Fibroblast of mammary gland (primary cell): ENCODE data around the gene ATP6V1E1.

Experiments used
- DNase-seq: peaks from one replicate; pipeline ENCODE4 v3.0.0-alpha.2; 2010; ENCODE audit warnings: low read depth
- H3K4me3 ChIP-seq: 2 replicates; pipeline ENCODE4 v1.5.1; 2011; ENCODE audit warnings: low read depth, mild to moderate bottlenecking, low read length, moderate library complexity; ENCODE audit not compliant: control insufficient read depth
- TF ChIP-seq, protein P1 (sequence below): conservative IDR thresholded peaks from 2 replicates; pipeline ENCODE4 v1.5.1; 2011; ENCODE audit warnings: low read depth, low read length, inconsistent platforms; ENCODE audit not compliant: control insufficient read depth, insufficient read depth

The ATP6V1E1 gene

DNA sequence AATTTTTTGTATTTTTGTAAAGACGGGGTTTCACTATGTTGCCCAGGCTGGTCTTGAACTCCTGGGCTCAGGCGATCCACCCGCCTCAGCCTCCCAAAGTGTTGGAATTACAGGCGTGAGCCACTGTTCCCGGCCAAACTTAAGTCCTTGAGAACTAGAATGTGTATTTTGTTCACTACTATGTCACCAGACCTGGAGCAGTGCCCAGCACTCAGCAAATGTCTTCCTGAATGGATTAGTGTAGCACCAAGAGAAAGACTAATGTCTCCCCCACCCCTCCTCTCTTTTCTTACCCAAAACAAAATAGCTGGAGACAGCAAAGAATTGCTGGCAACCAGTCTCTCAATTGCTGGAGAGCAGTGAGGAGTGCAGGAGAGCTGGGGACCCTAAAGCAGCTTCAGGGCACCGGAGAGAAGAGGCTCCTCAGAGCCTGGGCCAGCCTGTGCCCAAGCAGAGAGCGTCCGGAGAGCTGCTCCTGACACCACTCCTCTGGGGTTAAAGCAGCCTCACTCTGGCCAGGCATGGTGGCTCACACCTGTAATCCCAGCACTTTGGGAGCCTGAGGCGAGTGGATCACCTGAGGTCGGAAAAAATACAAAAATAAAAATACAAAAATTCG lies 50.3 kb downstream of the ATP6V1E1 start:
- TF ChIP-seq, protein P1, sequence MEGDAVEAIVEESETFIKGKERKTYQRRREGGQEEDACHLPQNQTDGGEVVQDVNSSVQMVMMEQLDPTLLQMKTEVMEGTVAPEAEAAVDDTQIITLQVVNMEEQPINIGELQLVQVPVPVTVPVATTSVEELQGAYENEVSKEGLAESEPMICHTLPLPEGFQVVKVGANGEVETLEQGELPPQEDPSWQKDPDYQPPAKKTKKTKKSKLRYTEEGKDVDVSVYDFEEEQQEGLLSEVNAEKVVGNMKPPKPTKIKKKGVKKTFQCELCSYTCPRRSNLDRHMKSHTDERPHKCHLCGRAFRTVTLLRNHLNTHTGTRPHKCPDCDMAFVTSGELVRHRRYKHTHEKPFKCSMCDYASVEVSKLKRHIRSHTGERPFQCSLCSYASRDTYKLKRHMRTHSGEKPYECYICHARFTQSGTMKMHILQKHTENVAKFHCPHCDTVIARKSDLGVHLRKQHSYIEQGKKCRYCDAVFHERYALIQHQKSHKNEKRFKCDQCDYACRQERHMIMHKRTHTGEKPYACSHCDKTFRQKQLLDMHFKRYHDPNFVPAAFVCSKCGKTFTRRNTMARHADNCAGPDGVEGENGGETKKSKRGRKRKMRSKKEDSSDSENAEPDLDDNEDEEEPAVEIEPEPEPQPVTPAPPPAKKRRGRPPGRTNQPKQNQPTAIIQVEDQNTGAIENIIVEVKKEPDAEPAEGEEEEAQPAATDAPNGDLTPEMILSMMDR: no peak
- peak; percentile 34 for DNase-seq
- H3K4me3 ChIP-seq: no peak overlapping the region

DNA sequence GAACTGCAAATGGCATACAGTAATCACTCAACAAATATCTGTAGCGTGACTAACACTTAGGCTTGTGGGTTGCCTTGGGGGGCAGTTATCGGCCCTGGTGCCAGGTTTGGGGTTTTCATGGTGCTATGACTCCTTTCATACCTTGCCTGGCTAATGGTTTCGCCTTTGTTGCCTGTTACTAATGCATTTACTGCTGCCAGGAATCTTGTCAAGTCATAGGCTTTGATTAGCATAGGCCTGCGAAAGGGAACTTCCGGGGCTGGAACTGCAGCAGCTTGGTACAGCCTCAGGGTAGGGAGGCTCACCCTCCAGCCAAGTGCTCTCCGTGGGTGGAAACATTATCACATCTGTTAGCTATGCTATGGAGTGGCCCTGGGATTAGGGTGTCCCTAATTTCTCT lies 52.1 kb downstream of the ATP6V1E1 start:
- TF ChIP-seq, protein P1: no peak
- DNase-seq: peak; percentile 85
- H3K4me3 ChIP-seq: no peak overlapping the region

DNA sequence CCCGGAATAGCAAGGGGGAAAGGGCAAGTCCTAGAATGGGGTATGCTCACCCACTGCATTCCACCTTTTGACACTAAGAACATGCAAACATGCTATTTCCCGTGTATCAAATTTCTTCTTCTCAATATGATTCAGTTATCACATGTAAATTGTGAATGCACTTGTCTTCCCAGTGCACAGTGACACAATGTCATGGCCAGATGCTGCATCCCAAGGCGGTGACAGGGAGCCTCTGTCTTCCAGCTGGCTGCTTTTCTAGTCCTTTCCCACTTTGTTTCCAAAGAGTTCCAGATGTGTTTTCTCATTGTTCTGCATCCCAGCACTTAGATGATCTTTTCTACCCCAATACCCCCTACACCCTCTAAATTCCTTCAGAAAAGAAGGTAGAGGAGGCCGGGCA lies 52.9 kb downstream of the ATP6V1E1 start:
- no peak for DNase-seq
- TF ChIP-seq, protein P1: no peak
- no peak overlapping the region for H3K4me3 ChIP-seq

DNA sequence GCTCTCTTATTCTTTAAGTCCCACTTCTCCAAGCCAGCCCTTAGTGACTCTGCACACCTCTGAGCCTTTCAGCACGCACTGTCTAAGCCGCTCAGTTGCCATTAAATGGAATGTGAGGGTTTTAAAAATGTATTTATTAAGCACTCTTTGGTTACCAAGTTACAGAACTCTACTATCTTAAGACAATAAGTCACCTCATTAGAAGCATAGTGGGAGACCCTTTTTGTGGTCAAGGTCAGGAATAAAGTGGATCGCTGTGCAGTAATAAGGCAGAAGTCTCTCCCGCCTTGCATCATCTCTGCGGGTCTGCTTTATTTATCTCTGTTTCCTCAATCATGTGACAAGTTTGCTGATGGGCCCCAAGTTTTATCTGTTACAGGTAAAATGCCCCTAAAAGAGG lies 53.4 kb downstream of the ATP6V1E1 start:
- no peak for DNase-seq
- TF ChIP-seq, protein P1: no peak
- no peak overlapping the region for H3K4me3 ChIP-seq

DNA sequence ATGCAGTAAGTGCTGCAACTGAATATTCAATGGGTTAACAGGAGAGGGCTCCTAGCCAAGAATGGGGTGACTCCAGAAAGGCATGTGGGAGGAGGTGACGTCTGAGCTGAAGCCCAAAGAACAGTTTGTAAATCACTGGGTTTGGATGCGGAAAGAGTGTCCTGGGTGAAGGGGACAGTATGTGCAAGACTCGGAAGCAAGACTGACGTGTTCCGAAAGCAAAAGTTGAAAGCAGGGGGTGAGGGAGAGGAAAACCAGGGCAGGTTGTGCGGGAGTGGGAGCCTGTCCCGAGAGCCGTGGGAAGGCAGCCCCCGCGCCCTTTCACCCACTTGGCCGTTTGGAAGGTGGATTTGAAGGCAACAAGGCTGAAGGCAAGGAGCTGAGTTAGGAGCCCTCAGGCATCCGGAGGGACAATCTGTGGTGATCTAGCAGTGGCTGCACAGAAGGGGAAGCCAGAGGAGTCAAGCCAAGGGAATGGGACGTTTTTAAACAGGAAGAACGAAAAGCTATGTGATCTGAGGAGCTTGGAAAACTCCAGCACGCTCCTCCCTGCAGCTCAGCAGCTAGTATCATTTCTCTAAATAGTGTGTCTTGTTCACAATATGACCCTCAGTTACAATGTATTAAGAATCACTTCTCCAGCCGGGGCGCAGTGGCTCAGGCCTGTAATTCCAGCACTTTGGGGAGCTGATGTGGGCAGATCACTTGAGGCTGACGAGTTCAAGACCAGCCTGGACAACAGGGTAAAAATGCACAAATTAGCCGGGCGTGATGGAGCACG lies 57.5 kb downstream of the ATP6V1E1 start:
- peak; percentile 98 for DNase-seq
- H3K4me3 ChIP-seq: peak overlapping the region; percentile 36
- TF ChIP-seq, protein P1: no peak

DNA sequence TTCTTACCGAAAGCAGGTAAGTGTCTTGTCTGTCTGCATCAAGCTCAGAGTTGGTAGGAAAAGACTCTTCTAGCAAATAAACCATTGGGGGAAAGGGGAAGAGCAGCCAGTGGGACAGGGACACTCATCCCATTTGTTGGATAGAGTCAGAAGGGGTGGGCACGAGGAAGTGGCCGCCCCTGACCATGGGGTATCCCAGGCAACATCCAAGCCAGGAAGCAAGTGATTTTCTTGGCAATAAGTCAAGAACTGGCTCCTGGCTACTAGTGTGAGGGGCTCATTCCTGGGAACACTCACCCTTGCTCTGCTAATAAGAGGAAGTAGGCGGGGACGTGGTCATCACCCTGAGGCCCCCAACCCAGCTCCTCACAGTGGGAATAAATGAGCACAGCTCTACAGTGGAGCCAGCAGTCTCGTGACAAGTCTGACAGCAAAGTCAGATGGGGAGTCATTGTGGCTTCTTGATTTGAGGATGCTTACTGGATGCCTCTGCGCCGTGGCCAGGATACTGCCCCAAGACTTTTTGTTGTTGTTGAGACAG lies 58.5 kb downstream of the ATP6V1E1 start:
- TF ChIP-seq, protein P1: no peak
- DNase-seq: peak; percentile 77
- H3K4me3 ChIP-seq: peak overlapping the region; percentile 19
